NCI-H82 (cell line): Measurements from ENCODE around the gene SMIM44.
A peak's percentile ranks its signal among the peaks of the same experiment; 100 is the strongest.

ENCODE experiments used
- DNase-seq: peaks from one replicate; lab custom pipeline; 2025; lab: John Stamatoyannopoulos, UW

The SMIM44 gene

DNA sequence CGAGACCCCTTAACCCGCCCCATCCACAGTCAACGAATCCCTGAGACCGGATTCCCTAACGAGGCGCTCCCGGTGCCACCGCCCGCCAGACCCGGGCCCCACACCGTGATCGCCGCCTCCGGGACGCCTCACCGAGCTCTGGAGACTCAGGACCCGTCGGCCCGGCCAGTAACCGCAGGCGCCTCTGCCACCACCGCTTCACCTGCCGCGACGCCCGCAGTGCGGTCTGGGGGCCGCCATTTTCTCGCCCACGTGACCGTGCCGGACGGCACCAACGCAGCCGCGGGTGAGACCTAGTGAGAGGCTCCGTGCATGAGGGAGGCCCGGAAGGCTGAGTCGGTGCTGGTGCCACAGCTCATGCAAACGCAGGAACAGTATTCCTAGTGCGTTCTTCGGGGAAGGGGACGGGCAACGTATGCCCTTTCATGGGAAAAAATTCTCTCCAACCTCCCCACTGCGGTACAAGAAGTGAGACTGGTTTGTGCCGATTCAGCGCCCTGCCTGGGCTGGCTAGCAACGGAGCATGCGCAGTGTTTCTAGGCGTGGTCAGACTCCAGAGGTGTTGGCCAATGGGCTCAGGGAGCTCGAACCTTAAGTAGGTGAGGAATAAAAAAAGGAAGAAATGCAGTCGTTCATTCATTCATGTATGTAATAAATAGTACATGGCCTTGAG is 17.3 kb upstream of the SMIM44 start, which contains the start of gene DOHH:
Gene DOHH, minus strand, starts transcription at position 246 of the 673 bp plus-strand sequence. CDS start 3,860 bp downstream, outside the sequence.
- peak; percentile 96 for DNase-seq

DNA sequence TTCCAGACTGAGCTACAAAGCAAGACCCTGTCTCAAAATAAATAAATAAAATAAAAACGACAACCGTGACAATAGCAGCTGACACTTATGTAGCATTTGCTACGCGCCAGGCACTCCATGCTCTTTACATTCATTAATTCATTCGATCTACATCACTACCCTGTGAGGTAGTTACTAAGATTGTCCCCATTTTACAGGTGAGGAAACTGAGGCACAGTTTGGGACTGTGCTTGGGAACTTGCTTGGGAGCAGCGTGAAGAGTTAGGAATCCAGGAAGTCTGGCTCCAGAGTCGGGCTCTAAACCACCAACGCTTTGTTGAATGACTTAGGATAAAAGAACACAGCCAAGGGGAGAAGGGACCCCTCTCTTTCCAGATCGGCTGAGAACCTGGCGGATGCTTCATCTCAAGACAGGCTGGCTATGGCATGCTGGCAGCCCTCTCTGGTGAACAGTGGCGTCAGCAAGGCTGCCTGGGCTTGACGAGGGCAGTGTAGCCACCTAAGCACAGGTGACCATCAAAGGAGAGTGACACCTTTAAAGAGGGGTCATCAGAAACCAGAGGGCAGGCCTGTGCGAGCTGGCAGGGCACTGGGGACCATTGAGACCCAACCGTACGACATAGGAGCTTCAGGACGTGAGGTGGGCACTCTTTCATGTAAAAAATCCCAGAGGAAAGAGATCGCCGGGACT is 16.6 kb upstream of the SMIM44 start:
- no peak for DNase-seq

DNA sequence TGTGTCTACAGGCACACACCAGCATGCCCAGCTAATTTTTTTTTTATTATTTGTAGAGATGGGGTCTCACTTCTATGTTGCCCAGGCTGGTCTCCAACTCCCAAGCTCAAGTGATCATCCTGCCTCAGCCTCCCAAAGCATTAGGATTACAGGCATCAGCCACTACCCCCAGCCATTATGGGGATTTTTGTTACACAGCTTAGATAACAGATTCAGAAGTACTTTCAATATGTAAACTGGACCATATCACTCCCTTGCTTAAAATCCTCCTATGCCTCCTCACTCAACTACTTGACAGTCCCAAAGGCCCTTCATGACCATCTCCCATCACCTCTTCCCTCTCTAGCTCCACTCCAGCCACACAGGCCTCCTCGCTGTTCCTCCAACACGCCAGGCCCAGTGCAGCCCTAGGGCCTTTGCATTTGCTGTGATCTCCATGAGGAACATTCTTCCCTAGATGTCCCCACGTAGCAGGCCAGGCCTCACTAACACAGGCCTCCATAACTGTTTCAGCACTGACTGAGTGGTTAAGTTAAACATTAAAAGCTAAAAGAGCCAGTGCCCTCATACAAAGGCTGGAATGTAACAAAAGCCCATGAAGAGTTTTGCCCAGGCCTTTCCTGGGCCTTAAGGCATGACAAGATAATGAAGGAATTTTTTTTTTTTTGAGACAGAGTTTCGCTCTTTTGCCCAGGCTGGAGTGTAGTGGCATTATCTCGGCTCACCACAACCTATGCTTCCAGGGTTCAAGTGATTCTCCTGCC is 14.7 kb upstream of the SMIM44 start:
- DNase-seq, result no peak

DNA sequence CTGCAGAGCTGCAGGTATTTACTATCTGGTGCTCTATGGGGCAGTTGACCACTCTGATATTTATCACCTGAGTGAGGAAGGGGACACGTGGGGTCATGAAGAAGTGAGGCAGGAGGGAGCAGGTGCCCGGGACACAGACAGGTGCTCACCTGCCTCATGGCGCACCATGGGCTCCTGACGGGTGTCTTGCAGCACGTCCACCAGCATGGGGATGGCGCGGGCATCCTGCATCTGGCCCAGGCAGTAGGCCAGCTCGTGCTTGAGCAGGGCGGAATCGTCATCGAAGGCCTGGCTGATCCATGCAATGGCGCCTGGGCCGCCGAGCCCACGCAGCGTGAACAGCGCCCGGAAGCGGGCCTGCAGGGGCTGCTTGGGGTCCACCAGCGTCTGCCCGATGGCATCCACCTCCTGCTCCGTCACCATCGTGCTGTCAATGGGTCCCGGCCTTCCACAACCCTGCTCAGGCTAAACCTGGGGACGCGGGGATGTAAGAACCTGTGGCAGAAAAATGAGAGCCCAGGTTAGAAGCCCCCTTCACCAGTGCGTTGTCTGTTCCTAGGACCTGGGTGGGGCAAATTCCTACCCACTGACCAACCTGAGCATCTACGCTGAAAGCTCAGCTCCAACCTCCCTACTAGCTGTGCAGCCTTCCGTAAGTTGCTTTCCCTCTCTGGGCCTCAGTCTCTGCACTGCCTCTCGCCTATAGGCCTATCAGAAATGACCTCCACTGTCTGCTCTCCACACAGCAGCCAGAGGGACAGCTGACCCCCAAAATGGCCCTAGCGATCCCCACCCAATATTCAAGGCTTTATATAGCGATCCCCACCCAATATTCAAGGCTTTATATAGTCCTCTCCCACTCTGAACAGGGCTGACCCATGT is 13.4 kb upstream of the SMIM44 start:
- no peak for DNase-seq

DNA sequence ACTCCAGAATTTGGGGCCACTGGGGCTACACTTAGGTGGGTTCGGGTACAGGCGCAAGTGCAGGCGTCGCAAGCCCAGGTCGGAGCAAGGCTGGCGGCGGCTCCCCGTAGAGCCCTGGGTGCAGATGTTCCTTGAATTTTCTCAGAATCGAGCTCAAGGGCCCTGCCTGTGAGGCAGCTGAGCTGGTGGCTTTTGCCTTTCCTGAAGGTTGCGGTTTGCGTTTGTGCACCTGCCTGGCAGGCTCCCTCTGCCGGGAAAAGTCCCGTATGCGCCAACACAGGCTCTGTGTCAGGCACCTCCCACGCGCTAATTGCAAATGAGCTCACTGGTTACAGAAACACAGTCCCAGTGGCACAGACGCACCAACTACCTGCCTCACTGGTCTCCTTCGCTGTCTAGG is 11.3 kb upstream of the SMIM44 start:
- DNase-seq, result no peak

DNA sequence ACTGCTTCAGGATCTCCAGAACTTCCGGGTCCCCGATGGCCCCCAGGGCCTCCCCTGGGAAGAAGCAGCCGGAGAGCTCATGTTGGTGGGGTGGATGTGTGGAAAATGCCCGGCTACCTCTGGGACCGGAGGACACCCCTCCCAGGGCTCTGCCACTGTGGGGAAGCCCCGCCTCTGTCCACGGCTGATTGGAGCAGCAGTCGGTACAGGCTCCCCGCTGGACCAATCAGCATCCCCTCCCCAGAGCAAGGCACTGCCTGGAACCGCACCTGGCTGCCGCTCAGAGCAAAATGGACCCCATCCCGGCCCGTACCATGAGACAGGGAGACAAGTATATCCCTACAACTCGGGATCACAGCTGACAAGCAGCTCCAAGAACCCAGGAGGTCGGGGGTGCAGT is 10.8 kb upstream of the SMIM44 start:
- peak; percentile 17 for DNase-seq

DNA sequence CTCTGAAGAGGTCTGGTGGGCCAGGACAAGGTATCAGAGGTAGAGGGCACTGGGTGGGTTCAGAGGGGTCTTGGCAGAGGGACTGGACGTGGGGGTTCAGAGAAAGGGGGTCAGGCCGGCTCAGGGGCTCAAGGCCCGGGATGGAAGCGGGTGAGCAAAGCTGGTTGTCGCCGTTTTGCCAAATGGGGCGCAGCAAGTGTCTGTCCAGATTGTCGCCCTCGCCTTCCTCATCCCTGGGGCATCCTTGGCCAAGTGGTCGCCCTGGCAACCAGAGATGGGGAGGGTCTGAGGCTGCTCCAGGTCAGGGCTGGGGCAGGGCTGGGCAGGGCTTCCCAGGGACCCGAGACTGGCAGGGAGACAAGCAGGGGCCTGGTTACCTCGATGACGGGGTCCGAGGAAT is 10.4 kb upstream of the SMIM44 start:
- no peak for DNase-seq

DNA sequence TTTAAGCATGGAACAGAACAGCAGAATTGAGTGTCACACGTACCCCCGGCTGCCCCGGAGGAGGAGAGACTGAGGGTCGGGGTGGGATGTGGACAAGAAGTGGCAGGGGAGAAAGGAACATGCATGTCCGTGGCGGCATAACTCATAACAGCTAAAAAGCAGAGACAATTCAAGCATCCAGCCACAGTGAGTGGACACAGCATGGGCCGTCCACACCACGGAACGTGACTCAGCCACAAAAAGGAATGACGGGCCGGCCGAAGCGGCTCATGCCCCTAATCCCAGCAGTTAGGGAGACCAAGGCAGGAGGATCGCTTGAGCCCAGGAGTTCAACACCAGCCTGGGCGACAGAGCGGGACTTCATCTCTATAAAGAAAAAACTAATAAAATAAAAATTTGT is 9.7 kb upstream of the SMIM44 start:
- no peak for DNase-seq

DNA sequence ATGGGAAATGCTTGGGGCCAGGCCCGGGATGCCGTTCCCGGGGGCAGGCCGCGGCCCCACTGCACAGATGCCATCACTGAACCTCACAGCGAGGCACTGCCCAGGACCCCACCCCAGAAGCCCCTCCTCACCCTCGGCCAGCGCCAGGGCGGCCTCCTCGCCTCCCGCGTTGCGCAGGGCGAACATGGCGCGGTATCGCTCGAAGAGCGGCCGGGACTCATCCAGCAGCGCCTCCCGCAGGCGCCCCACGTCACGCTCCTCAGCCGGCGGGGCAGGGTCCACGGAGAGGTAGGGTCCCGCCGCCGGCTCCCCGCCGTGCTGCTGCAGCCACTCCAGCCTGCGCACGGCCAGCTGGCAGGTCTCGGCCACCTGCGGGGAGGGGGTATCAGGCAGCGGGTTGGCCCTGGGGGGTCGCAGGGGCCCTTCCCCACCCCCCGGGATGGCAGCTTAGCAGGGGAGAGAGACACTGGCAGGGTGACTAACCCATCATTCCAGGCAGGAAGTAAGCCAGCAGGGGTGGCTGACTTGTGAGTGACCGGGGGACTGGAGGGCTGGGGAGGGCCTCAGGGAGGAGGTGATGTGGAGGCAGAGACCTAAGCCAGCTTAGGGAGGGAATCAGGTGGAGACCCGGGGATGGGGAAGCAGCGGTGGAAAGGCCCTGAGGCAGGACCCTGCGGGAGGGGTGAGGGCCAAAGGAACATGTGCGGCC is 9.0 kb upstream of the SMIM44 start:
- no peak for DNase-seq

DNA sequence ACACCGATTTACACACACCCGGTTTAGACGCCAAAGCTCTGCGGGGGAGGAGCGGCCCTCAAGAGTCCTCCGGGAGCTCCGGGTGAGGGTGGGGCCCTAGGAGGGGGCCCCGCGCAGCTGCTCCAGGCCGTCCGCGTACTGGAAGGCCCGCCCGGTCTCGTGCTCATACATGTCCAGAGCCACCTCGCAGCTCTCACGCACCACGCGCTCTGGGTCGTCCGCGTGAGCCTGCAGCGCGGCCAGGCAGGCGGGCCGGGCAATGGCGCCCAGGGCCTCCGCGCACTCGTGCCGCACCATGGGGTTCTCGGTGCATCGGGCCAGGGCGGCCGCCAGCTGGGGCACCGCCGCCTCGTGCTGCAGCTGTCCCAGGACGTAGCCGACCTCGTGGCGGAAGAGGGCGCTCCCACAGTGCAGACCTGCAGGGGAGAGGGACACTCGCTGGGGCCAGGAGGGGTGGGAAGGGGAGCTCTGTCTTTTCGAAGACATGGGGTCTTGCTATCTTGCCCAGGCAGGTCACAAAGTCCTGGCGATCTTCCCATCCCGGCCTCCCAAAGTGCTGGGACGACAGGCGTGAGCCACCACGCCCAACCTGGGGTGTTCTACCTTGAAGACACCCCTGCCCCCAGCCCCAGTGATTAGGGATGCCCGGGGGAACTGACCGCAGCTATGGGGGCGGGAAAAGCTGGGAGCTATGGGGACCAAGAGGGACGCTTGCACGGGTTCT is 8.3 kb upstream of the SMIM44 start:
- DNase-seq, result no peak

DNA sequence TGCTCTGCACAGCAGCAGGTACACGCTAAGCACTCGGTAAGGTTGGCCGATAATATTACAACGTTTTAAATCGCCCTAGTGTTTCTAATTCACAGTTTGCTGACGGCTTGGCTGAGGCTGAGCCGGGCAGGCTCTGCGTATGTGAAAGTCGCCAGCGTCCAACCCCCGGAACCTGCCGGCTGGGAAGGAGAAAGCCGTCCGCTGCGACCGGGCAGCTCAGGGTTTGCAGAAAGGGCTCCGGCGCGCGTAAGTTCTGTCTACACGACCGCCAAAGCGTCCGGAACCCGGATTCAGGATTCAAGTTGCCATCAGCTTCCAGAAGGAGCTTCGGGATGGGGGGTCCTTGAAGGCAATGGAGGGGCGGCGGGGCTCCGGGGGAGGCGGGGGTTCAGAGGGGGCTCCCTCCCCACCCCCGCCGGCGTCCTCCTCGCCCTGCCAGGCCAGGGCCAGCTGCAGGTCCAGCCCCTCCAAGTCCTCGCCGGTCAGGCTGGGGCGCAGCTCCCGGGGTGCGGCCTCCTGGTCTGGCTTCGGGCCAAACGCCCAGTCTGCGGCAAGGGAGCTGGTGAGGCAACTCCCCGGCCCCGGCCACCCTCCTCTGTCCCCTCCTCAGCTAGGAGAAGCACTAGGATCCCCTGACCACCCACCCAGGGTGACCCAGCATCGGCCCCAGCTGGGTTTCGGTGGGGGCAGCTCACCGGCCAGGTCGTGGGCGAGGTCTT is 575 bp downstream of the SMIM44 start:
- no peak for DNase-seq

DNA sequence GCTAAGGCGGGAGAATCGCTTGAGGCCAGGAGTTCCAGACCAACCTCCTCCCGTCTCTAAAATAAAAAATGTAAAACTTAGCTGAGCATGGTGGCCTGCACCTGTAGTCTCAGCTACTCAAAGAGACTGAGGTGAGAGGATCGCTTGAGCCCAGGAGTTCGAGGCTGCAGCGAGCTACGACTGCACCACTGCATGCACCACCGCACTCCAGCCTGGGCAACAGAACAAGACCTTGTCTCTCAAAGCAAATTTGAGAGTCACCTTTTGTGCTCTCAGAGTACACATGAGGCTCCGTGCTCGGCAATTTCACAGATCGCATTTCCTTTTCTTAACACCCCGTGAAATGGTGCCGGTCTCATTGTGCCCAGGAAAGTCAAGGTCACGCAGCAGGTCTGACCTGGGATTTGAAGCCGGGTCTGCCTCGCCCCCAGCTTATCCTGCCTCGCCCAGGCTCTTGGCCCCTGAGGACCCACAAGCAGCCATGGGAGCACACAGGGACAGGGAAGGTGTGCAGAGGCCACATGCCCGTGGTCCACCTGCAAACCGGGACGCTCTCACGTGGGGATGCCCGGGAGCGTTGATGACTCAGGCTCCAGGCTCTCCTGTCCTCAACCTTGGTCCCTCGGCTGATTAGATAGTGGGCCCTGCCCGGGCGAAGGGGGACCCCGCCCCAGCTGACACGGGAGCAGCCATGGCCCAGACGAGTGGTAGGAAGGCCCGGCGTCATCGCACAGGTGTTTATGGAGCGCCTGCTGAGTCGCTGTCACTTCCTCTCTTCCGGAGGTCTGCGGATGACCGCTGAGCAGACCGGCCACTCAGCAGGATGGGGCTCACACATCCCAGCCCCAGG is 1.8 kb downstream of the SMIM44 start:
- no peak for DNase-seq

DNA sequence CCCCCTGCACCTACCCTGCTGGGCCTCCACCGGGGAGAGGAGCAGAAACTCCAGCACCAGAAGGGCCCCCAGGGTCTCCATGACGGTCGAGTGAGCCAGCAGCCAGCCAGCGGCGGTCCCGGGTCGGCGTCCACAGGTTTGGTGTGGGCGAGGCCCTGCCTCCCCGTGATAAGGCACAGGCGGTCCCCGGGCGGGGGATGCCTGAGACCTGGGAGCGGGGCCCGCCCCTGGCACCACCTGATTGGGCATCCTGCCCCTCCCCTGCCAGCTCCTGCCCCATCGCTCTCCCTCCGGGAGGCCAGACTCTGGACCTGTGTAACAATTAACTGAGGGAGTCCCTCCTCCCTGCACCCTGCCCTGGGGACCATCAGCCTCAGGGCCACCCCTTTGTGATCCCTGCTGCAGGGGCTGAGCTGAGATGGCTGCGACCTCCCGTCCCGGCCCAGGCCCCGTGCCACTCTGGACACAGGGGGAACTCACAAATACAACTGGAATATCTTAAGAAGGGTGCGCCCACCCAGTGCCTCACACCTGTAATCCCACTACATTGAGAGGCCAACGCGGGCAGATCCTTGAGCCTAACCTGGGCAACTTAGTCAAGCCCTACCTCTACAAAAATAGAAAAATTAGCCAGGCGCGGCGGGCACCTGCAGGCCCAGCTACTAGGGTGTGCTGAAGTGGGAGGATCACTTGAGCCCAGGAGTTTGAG is 2.7 kb downstream of the SMIM44 start, which contains the start of gene SMIM24:
Gene SMIM24, minus strand, starts transcription at position 143 of the 709 bp plus-strand sequence. Its CDS starts 62 bp downstream, at position 81.
- no peak for DNase-seq

DNA sequence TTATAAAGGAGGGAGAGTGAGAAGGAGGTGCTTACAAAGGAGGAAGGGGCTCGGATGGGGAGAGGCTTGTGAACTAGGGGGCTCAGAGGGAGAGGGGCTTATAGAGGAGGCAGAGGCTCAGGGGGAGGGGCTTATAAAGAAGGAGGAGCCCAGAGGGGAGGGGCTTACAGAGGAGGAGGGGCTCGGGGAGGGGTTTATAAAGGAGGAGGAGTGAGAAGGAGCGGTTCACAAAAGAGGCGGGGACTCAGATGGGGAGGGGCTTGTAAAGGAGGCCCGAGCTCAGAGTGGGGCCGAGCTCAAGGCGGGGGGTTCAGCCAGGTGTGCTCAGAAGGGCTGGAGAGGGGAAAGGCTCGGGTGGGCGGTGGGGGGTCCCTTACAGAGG is 3.4 kb downstream of the SMIM44 start:
- peak; percentile 65 for DNase-seq

DNA sequence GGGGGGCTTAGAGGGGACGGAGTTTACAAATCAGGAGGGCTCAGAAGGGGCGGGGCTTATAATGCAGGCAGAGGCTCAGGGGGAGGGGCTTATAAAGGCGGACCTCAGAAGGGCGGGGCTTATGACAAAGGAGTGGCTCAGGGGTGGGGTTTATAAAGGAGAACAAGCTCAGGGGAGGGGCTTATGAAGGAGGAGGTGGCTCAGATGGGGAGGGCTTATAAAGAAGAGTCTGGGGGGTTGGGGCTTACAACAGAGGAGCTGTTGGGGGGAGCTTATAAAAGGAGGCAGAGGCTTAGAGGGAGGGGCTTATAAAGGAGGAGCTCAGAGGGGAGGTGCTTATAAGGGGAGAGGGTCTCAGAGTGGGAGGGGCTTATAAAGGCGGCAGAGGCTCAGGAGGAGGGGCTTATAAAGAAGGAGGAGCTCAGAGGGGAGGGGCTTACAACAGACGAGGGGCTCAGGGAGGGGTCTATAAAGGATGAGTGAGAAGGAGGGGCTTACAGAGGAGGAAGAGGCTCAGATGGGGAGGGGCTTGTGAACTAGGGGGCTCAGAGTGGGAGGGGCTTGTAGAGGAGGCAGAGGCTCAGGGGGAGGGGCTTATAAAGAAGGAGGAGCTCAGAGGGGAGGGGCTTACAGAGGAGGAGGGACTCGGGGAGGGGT is 3.9 kb downstream of the SMIM44 start:
- peak; percentile 72 for DNase-seq

DNA sequence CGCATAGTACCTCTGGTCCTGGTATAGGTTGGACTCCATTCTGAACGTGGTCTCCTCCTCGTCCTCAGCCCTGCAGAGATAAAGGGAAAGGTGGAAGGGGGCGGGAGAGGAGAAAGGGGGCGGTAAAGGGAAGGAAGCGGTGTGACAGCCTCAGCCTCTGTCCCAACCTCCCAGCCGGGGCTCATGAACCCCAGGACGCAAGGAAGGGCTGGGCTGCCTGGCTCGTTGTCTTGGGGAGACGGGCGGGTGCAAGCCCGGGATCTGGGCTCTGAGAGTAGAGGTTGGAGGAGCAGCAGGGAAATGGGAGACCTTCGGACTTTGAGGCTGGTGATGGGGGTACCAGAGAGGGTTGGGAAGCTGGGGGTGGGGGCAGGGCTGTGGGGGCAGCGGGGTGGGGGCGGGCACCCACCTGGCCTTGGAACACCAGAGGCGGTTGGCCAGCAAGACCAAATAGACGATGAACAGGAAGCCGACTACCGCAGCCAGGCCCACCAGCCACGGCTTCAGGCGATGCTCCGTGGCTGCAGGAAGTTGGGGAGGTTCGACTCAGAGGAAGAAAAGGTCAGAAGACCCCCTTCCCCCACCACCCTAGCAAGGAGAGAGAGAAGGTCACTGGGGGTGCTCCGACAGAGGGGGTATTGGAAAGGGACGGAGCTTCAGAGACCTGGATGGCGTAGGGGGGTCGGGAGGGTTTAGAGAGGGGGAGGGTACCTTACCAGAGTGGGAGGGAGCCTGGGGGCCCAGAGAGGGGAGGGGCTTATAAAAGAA is 4.6 kb downstream of the SMIM44 start:
- no peak for DNase-seq

DNA sequence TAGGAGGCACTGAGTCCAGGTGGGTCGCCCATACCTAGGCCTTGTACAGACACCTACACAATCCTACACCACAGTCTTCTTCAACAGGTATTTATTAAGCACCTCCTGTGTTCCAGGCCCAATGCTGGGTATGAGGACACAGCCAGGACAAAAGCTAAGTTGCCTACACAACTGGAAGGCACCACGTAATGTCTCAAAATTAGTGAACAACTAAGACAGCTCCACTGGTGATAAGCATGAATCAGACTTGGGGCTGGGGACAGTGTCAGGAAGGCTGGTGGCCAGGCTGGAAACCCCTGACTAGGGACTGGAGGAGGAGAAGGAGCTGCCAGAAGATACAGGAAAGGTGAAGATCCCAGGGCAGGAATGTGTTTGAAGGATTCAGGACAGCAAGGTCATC is 5.3 kb downstream of the SMIM44 start:
- DNase-seq, result no peak
